Stimulated activated naive B cell treated with anti-CD40 and anti-IgM and Interleukin-4, amounts not matched to agents 10 μg/mL and 1 μg/mL and 100 μg/mL, for 72 hours (primary cell): Measurements from ENCODE around the gene OR10G2.

ENCODE experiments used
- ATAC-seq, 2 donors: fragments of 150-1000 bp; cut with Tn5 transposase; replicated peaks; 2 replicates each; pipeline ENCODE4 v1.10.0; 2021; ENCODE audit warnings: moderate library complexity in 1 of 2
- DNase-seq: peaks from one replicate; pipeline ENCODE4 v3.0.0; 2021
- H3K27ac Mint-ChIP-seq: one replicate; pipeline ENCODE4 v1.8.0; 2022; ENCODE audit warnings: mild to moderate bottlenecking, mixed read lengths
- H3K27me3 Mint-ChIP-seq, 2 donors: one replicate each; pipeline ENCODE4 v1.8.0; 2022; ENCODE audit warnings: mixed read lengths in 2 of 2
- H3K36me3 Mint-ChIP-seq, 2 donors: one replicate each; pipeline ENCODE4 v1.8.0; 2022; ENCODE audit warnings: mixed read lengths in 2 of 2, mild to moderate bottlenecking in 1 of 2
- H3K4me1 Mint-ChIP-seq, 2 donors: one replicate each; pipeline ENCODE4 v1.8.0; 2022; ENCODE audit warnings: mixed read lengths in 2 of 2, mild to moderate bottlenecking in 1 of 2
- H3K4me3 Mint-ChIP-seq, 2 donors: one replicate each; pipeline ENCODE4 v1.8.0; 2022; ENCODE audit warnings: mild to moderate bottlenecking in 2 of 2, mixed read lengths in 2 of 2, moderate library complexity in 1 of 2
- H3K9me3 Mint-ChIP-seq, 2 donors: one replicate each; pipeline ENCODE4 v1.8.0; 2022; ENCODE audit warnings: mixed read lengths in 2 of 2, mild to moderate bottlenecking in 1 of 2

Gene OR10G2

GRCh38 chr14:21634840-21635239 lies at the start of gene OR10G2:
OR10G2 (minus strand) TSS chr14:21634940; CDS start chr14:21634842, 98 bp downstream.
- Mint-ChIP-seq H3K4me3 (no peak within 1 kb of the TSS), H3K36me3 (no peaks in the 10 kb centered on the region), H3K4me1 (no peaks in the 10 kb centered on the region), H3K9me3 (peaks cover 0 to 4% of the 10 kb centered on the region in 2 donors), H3K27me3 (no peaks in the 10 kb centered on the region), H3K27ac (no peak within 1 kb of the TSS)
- ATAC-seq (no peak), DNase-seq (no peak)

DNA sequence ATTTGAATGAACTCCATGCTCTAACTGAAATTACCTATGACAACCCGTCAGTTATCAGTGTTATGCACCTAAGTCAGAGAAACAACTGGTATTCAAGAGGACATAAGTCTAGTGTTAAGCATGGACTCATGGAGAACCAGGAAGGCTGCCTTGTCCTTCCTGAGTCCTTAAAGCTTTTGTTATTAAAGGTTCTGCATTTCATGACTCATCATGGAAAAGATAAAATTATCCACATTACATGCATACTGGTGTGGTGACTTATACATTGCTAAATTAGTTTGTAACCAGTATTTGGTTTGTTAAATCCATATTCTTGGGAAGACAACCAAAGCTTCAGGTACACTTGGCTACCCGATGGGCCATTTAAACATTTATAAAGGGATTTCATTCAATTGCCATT lies 45.3 kb upstream of the OR10G2 start:
- H3K9me3 Mint-ChIP-seq = peaks cover 0 to 3% of the 10 kb centered on the region in 2 donors
- no peak overlapping the region for H3K27ac Mint-ChIP-seq
- H3K36me3 Mint-ChIP-seq = no peaks in the 10 kb centered on the region
- DNase-seq (no peak), ATAC-seq (no peak)
- no peak overlapping the region for H3K4me3 Mint-ChIP-seq
- no peaks in the 10 kb centered on the region for H3K4me1 Mint-ChIP-seq
- H3K27me3 Mint-ChIP-seq = peaks cover 16 to 18% of the 10 kb centered on the region in 2 donors

DNA sequence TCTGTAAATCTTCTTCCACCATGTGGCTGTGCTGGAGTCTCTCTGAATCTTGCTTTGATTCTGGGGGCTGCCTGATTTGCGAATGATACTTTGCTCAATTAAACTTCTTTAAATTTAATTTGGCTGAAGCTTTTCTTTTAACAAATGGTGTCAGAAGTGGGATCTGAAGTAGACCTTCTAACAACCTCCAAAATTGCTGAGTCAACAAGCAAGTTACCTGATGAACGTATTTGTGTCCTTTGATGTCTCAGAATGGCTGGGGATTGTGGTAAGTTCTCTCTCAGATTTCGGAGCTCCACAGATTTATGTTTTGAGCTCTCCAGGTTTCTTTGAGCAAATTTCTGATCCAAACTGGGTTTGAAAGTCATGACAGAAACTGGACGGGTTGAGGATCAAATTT lies 40.8 kb upstream of the OR10G2 start:
- DNase-seq = no peak
- peaks cover 9 to 16% of the 10 kb centered on the region in 2 donors for H3K27me3 Mint-ChIP-seq
- H3K27ac Mint-ChIP-seq = no peak overlapping the region
- no peaks in the 10 kb centered on the region for H3K4me1 Mint-ChIP-seq
- peaks cover 0 to 5% of the 10 kb centered on the region in 2 donors for H3K9me3 Mint-ChIP-seq
- H3K36me3 Mint-ChIP-seq = no peaks in the 10 kb centered on the region
- no peak overlapping the region for H3K4me3 Mint-ChIP-seq
- ATAC-seq = no peak

- H3K4me1 Mint-ChIP-seq = no peaks in the 10 kb centered on the region
- H3K9me3 Mint-ChIP-seq = peaks cover 0 to 5% of the 10 kb centered on the region in 2 donors
- H3K27ac Mint-ChIP-seq = no peak within 1 kb of the TSS
- no peak for ATAC-seq
- H3K36me3 Mint-ChIP-seq = no peaks in the 10 kb centered on the region
- H3K27me3 Mint-ChIP-seq = peaks cover 17 to 24% of the 10 kb centered on the region in 2 donors
- no peak within 1 kb of the TSS for H3K4me3 Mint-ChIP-seq
- DNase-seq = no peak
Observed at GRCh38 chr14:21673718-21674117, 39.0 kb upstream of the OR10G2 start, which contains the start of gene OR4E1. OR4E1 (minus strand) TSS chr14:21673818; CDS start chr14:21670935, 2,883 bp downstream.

DNA sequence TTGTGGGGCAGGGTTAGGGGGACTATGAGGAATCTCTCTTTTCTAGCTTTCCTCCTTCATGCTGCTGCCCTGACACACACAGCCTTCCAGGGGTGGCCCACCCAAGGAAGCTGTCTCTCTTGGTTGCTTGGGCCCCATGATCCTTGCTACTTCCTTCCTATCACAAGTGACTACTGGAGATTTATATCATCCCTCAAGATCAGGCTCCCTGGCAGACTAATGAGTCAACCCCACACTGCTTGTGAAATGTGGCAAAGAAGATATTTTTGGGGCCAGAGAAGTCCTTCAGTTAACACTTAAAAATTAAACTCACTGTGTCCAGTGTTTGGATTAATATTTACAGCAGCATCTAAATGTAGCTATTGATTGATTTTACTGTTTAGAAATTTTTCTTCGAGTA lies 37.4 kb upstream of the OR10G2 start:
- no peak for ATAC-seq
- H3K4me1 Mint-ChIP-seq = no peaks in the 10 kb centered on the region
- DNase-seq = no peak
- H3K27me3 Mint-ChIP-seq = peaks cover 8 to 15% of the 10 kb centered on the region in 2 donors
- no peak overlapping the region for H3K27ac Mint-ChIP-seq
- peaks cover 0 to 2% of the 10 kb centered on the region in 2 donors for H3K9me3 Mint-ChIP-seq
- no peaks in the 10 kb centered on the region for H3K36me3 Mint-ChIP-seq
- no peak overlapping the region for H3K4me3 Mint-ChIP-seq

GRCh38 chr14:21671371-21671770 lies 36.6 kb upstream of the OR10G2 start:
- Mint-ChIP-seq H3K36me3 (no peaks in the 10 kb centered on the region), H3K27me3 (peaks cover 8 to 15% of the 10 kb centered on the region in 2 donors), H3K4me3 (no peak overlapping the region), H3K27ac (no peak overlapping the region), H3K9me3 (peaks cover 0 to 2% of the 10 kb centered on the region in 2 donors), H3K4me1 (no peaks in the 10 kb centered on the region)
- ATAC-seq (no peak), DNase-seq (no peak)

GRCh38 chr14:21669284-21669683 lies 34.5 kb upstream of the OR10G2 start:
- Mint-ChIP-seq H3K36me3 (no peaks in the 10 kb centered on the region), H3K4me1 (no peaks in the 10 kb centered on the region), H3K27ac (no peak overlapping the region), H3K27me3 (peaks cover 16 to 27% of the 10 kb centered on the region in 2 donors), H3K4me3 (no peak overlapping the region), H3K9me3 (peaks cover 2 to 3% of the 10 kb centered on the region in 2 donors)
- DNase-seq (no peak), ATAC-seq (no peak)

DNA sequence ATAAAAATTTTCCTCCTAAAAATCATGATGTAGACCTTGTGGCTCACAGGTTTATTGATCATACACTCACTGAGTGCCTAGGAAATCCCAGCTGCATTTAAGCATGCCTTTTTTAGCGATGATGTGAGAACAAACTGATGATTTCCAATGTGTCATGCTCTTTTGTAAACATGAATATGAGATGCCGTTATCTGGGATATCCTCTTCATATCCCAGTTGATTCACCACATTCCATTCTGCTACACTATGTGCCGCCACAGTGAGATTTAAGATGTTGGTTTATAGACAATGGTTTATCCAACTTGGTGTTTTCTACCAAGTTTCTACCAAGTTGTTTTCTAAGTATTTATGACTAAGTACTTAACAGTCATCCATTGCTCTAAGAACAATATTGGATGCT lies 33.6 kb upstream of the OR10G2 start:
- Mint-ChIP-seq H3K4me3 (no peak overlapping the region), H3K36me3 (no peaks in the 10 kb centered on the region), H3K9me3 (peaks cover 4 to 5% of the 10 kb centered on the region in 2 donors), H3K4me1 (no peaks in the 10 kb centered on the region), H3K27me3 (peaks cover 19 to 30% of the 10 kb centered on the region in 2 donors), H3K27ac (no peak overlapping the region)
- ATAC-seq (no peak), DNase-seq (no peak)

DNA sequence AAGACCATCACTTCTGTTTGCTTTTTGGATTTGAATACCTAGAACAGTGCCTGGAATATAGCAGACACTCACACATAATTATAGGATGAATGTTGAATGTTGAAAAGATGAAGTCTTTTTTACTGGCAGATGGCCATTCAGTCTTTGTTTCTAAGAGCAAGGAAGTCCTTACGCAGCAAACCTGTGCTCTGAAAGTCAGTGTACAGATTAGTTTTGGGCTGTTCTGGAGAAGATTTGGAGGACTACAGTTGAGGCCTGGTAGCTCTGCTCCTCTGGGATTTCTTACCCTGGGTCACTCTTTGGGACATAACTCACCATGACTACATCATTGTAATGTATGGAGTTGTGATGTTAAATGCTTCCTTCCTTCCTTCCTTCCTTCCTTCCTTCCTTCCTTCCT lies 22.2 kb upstream of the OR10G2 start:
- no peaks in the 10 kb centered on the region for H3K36me3 Mint-ChIP-seq
- DNase-seq (no peak), ATAC-seq (no peak)
- H3K27ac Mint-ChIP-seq = no peak overlapping the region
- peaks cover 16% of the 10 kb centered on the region in 2 donors for H3K27me3 Mint-ChIP-seq
- H3K4me1 Mint-ChIP-seq = no peaks in the 10 kb centered on the region
- H3K9me3 Mint-ChIP-seq = no peaks in the 10 kb centered on the region
- no peak overlapping the region for H3K4me3 Mint-ChIP-seq

GRCh38 chr14:21654215-21654614 lies 19.5 kb upstream of the OR10G2 start:
- H3K27ac Mint-ChIP-seq = no peak overlapping the region
- no peaks in the 10 kb centered on the region for H3K4me1 Mint-ChIP-seq
- no peaks in the 10 kb centered on the region for H3K36me3 Mint-ChIP-seq
- H3K4me3 Mint-ChIP-seq = no peak overlapping the region
- H3K9me3 Mint-ChIP-seq = no peaks in the 10 kb centered on the region
- peaks cover 18 to 21% of the 10 kb centered on the region in 2 donors for H3K27me3 Mint-ChIP-seq
- DNase-seq (no peak), ATAC-seq (no peak)

- Mint-ChIP-seq H3K9me3 (no peaks in the 10 kb centered on the region), H3K4me1 (no peaks in the 10 kb centered on the region), H3K27ac (no peak within 1 kb of the TSS), H3K27me3 (peaks cover 16 to 19% of the 10 kb centered on the region in 2 donors), H3K4me3 (no peak within 1 kb of the TSS), H3K36me3 (no peaks in the 10 kb centered on the region)
- ATAC-seq = no peak
- DNase-seq = no peak
Observed at GRCh38 chr14:21653331-21653885, 18.7 kb upstream of the OR10G2 start, which contains the start of gene OR4E2. OR4E2 (plus strand) TSS chr14:21653835; CDS start chr14:21665083, 11,248 bp downstream.

DNA sequence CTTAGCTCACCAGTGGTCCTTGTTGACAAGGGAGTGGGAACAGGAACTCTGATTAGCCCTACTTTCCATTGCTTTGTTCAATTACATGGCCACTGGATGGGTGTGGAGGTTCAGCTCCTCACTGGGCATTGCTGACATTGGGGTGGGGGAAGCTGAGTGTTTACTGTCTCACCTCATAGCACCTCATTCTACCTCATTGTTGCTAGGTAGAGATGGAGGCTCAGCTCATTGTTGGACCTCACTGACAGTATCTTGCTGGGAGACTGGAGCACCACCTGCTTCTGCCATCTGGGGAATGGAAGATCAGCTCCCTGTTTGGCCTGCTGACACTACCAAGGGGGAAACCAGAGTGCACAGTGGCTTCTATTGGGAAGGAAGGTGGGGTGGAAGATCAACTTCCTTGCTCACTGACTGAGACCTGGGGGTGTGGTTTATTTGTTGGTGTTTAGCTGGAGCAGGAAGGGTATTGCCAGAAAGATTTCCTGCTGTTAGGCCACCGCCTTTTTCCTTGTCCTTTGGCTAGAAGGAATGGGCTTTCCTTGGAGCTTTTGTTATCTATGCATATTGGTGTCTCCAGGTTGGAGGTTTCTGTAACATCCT lies 17.6 kb upstream of the OR10G2 start:
- DNase-seq (no peak), ATAC-seq (no peak)
- H3K36me3 Mint-ChIP-seq = no peaks in the 10 kb centered on the region
- no peaks in the 10 kb centered on the region for H3K4me1 Mint-ChIP-seq
- H3K4me3 Mint-ChIP-seq = no peak overlapping the region
- peaks cover 14 to 16% of the 10 kb centered on the region in 2 donors for H3K27me3 Mint-ChIP-seq
- H3K9me3 Mint-ChIP-seq = no peaks in the 10 kb centered on the region
- H3K27ac Mint-ChIP-seq = no peak overlapping the region

GRCh38 chr14:21647380-21647779 lies 12.6 kb upstream of the OR10G2 start:
- Mint-ChIP-seq H3K4me1 (no peaks in the 10 kb centered on the region), H3K4me3 (no peak overlapping the region), H3K36me3 (no peaks in the 10 kb centered on the region), H3K27ac (no peak overlapping the region), H3K27me3 (peaks cover 13 to 16% of the 10 kb centered on the region in 2 donors), H3K9me3 (no peaks in the 10 kb centered on the region)
- ATAC-seq (no peak), DNase-seq (no peak)

- Mint-ChIP-seq H3K27me3 (peaks cover 0 to 6% of the 10 kb centered on the region in 2 donors), H3K4me3 (no peak overlapping the region), H3K27ac (no peak overlapping the region), H3K4me1 (no peaks in the 10 kb centered on the region), H3K9me3 (no peaks in the 10 kb centered on the region), H3K36me3 (no peaks in the 10 kb centered on the region)
- DNase-seq (no peak), ATAC-seq (no peak)
Observed at GRCh38 chr14:21643407-21643806, 8.7 kb upstream of the OR10G2 start.

DNA sequence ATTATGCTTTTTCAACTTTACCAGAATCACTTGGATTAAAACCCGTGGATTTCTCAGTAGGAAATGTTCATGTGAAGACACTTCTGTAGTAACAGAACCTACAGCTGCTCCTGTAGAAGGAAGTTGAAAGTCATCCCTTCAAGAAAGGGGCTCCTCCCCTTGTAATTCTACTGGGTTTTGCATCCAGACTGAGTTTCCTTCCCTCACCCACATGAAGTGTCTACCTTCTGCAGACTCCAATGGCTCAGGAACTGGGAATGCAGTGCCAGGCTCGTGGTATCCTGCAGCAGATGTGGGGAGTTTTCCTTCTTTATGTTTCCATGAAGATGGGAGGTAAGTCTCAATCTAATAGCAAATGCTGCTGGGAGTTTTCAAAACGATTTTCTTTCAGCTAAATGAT lies 7.9 kb upstream of the OR10G2 start:
- no peaks in the 10 kb centered on the region for H3K9me3 Mint-ChIP-seq
- H3K27me3 Mint-ChIP-seq = peaks cover 0 to 6% of the 10 kb centered on the region in 2 donors
- no peaks in the 10 kb centered on the region for H3K4me1 Mint-ChIP-seq
- ATAC-seq (no peak), DNase-seq (no peak)
- no peak overlapping the region for H3K4me3 Mint-ChIP-seq
- no peaks in the 10 kb centered on the region for H3K36me3 Mint-ChIP-seq
- H3K27ac Mint-ChIP-seq = no peak overlapping the region
